Trophoblast cell (in vitro differentiated cells and primary cell): ENCODE measurements around the gene RAB27B.

Experiments used
- DNase-seq, 2 donors: peaks; one replicate each; pipeline ENCODE4 v3.0.0-alpha.2; 2016
- H2AFZ ChIP-seq: 2 replicates; pipeline ENCODE4 v1.6.1; 2013; ENCODE audit warnings: low read length, moderate library complexity, mild to moderate bottlenecking; ENCODE audit not compliant: insufficient read depth, poor library complexity
- H2AK5ac ChIP-seq: 2 replicates; pipeline ENCODE4 v1.6.1; 2013; ENCODE audit warnings: mild to moderate bottlenecking, low read length
- H2BK120ac ChIP-seq: 2 replicates; pipeline ENCODE4 v1.6.1; 2013; ENCODE audit warnings: low read length, mild to moderate bottlenecking, moderate library complexity; ENCODE audit not compliant: insufficient read depth, poor library complexity
- H2BK12ac ChIP-seq: 2 replicates; pipeline ENCODE4 v1.6.1; 2013; ENCODE audit warnings: mild to moderate bottlenecking, low read length, moderate library complexity
- H2BK5ac ChIP-seq: 2 replicates; pipeline ENCODE4 v1.6.1; 2013; ENCODE audit warnings: low read length, low read depth, moderate library complexity, mild to moderate bottlenecking; ENCODE audit not compliant: poor library complexity
- H3K14ac ChIP-seq: 2 replicates; pipeline ENCODE4 v1.6.1; 2013; ENCODE audit warnings: mild to moderate bottlenecking, low read length
- H3K18ac ChIP-seq: 2 replicates; pipeline ENCODE4 v1.6.1; 2013; ENCODE audit warnings: mild to moderate bottlenecking, low read length
- H3K23ac ChIP-seq: 2 replicates; pipeline ENCODE4 v1.6.1; 2013; ENCODE audit warnings: low read length
- H3K27ac ChIP-seq: 2 replicates; pipeline ENCODE4 v1.5.1; 2013; ENCODE audit warnings: low read depth, mild to moderate bottlenecking, inconsistent platforms, low read length, moderate library complexity
- H3K27me3 ChIP-seq: 2 replicates; pipeline ENCODE4 v1.6.1; 2013; ENCODE audit warnings: inconsistent platforms, mild to moderate bottlenecking, low read length, moderate library complexity; ENCODE audit not compliant: insufficient read depth
- H3K36me3 ChIP-seq, 2 experiments: 1 replicate in 1 of 2; 2 replicates in 1 of 2; pipeline ENCODE4 v1.6.1; 2013; ENCODE audit warnings: low read length in 2 of 2, mild to moderate bottlenecking in 2 of 2, moderate library complexity in 1 of 2; ENCODE audit not compliant: insufficient read depth in 2 of 2, control insufficient read depth in 1 of 2
- H3K4ac ChIP-seq: 2 replicates; pipeline ENCODE4 v1.6.1; 2013; ENCODE audit warnings: low read depth, mild to moderate bottlenecking, low read length, moderate library complexity
- H3K4me1 ChIP-seq, 2 experiments: 1 replicate in 1 of 2; 2 replicates in 1 of 2; pipeline ENCODE4 v1.6.1; 2013; ENCODE audit warnings: low read length in 2 of 2, mild to moderate bottlenecking in 2 of 2, moderate library complexity in 1 of 2; ENCODE audit not compliant: insufficient read depth in 2 of 2, control insufficient read depth in 1 of 2
- H3K4me2 ChIP-seq: 2 replicates; pipeline ENCODE4 v1.6.1; 2013; ENCODE audit warnings: inconsistent platforms, mild to moderate bottlenecking, low read length, moderate library complexity
- H3K4me3 ChIP-seq: 2 replicates; pipeline ENCODE4 v1.5.1; 2013; ENCODE audit warnings: mild to moderate bottlenecking, low read depth, low read length, inconsistent platforms
- H3K79me1 ChIP-seq: one replicate; pipeline ENCODE4 v1.6.1; 2013; ENCODE audit warnings: low read length
- H3K79me2 ChIP-seq: 2 replicates; pipeline ENCODE4 v1.6.1; 2013; ENCODE audit warnings: low read length, mild to moderate bottlenecking; ENCODE audit not compliant: control insufficient read depth, insufficient read depth, poor library complexity
- H3K9ac ChIP-seq: 2 replicates; pipeline ENCODE4 v1.6.1; 2013; ENCODE audit warnings: mild to moderate bottlenecking, low read length
- H3K9me3 ChIP-seq: 2 replicates; pipeline ENCODE4 v1.6.1; 2013; ENCODE audit warnings: low read depth, mild to moderate bottlenecking, control low read depth, inconsistent platforms, low read length; ENCODE audit not compliant: insufficient read depth
- H4K12ac ChIP-seq: 2 replicates; pipeline ENCODE4 v1.6.1; 2013; ENCODE audit warnings: low read depth, mild to moderate bottlenecking, low read length, moderate library complexity
- H4K8ac ChIP-seq: 2 replicates; pipeline ENCODE4 v1.6.1; 2013; ENCODE audit warnings: low read depth, mild to moderate bottlenecking, low read length, moderate library complexity
- H4K91ac ChIP-seq: one replicate; pipeline ENCODE4 v1.6.1; 2013; ENCODE audit warnings: low read depth, mild to moderate bottlenecking, low read length, moderate library complexity
- WGBS: extraction: QIAGEN DNeasy Blood & Tissue Kit; methylation state at CpG from one replicate; pipeline ENCODE4 v1.1.7; 2013; ENCODE audit warnings: missing lambda C conversion rate; ENCODE audit not compliant: insufficient read length, insufficient coverage; ENCODE audit errors: extremely low coverage; 5-methylcytosine and 5-hydroxymethylcytosine counted together

The RAB27B gene

DNA sequence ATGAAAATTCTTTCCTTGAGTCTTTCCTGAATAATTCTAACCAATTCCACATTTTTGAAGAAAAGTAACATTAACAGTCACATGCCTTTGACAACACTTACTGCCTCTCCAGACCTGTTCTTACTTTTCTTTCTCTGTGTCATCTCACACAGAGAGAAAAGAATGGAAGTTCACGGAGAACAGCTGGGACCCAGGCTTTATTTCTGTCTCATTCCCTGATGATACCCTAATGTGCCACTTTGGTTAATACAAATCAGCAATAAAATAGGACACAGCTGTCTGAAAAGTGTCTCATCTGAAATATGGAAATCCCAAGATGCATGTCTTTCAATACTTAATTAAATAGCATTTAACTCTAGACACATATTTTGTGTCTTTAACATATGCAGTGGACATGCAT lies 42.1 kb upstream of the RAB27B start:
- DNase-seq = no peak
- H3K4ac ChIP-seq = no peak overlapping the region
- no peaks in the 10 kb centered on the region for H3K27me3 ChIP-seq
- no peak overlapping the region for H3K9ac ChIP-seq
- H2BK120ac ChIP-seq = no peak overlapping the region
- H3K4me2 ChIP-seq = no peak overlapping the region
- no peak overlapping the region for H2BK5ac ChIP-seq
- H3K27ac ChIP-seq = no peak overlapping the region
- H3K79me1 ChIP-seq = no peaks in the 10 kb centered on the region
- no peaks in the 10 kb centered on the region for H3K36me3 ChIP-seq
- no peak overlapping the region for H2BK12ac ChIP-seq
- H3K18ac ChIP-seq = no peak overlapping the region
- H3K23ac ChIP-seq = no peak overlapping the region
- H3K4me3 ChIP-seq = no peak overlapping the region
- no CpG with 5 or more reads among the region's 1 CpG for WGBS
- H4K8ac ChIP-seq = no peak overlapping the region
- H3K14ac ChIP-seq = no peak overlapping the region
- H3K9me3 ChIP-seq = no peaks in the 10 kb centered on the region
- H2AFZ ChIP-seq = no peak overlapping the region
- H3K79me2 ChIP-seq = no peaks in the 10 kb centered on the region
- H3K4me1 ChIP-seq = no peaks in the 10 kb centered on the region
- no peak overlapping the region for H2AK5ac ChIP-seq
- no peak overlapping the region for H4K91ac ChIP-seq
- no peak overlapping the region for H4K12ac ChIP-seq

DNA sequence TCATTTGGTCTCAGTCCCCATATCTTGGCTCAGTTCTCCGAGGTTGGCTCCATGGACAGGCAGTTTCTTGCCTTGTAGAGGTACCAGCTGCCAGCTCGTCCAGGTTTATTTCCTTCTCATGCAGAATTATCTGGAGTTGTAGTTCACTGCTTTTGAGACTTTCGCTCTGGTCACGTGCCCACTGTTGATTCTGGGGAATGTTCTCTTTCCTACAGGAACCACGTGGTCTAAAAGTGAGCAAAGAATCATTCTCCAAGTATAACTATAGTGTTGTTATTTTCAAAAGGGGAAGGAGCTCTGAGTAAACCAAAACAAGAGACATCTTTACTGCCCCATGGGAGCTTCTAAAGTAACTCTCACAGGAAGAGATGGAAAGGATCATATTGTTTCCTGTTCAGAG lies 41.2 kb upstream of the RAB27B start:
- no peak overlapping the region for H2BK120ac ChIP-seq
- no peak overlapping the region for H4K8ac ChIP-seq
- WGBS = no CpG with 5 or more reads among the region's 5 CpGs

DNA sequence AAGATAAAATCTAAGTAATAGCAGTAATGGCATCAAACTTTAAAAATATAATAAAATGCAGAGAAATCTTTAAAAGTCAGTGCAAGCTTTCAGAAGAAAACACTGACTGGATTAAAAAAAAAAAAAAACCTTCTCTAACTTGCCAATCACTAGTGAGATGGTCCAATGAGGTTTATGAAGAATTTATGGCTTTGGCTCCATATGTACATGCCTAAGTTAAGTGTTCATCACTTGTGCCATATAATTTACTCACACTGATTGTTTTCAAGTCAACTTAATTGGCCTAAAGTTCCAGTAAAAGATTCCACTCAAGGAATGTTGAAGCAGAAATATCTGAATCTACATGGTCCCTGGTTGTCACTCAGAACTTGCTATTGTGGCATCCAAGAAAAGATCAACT lies 40.7 kb upstream of the RAB27B start:
- Histone ChIP-seq H3K9me3 (no peaks in the 10 kb centered on the region), H3K79me1 (no peaks in the 10 kb centered on the region), H3K23ac (no peak overlapping the region), H4K8ac (no peak overlapping the region), H2AFZ (no peak overlapping the region), H3K27ac (no peak overlapping the region), H2BK5ac (no peak overlapping the region), H3K4me1 (no peaks in the 10 kb centered on the region), H2AK5ac (no peak overlapping the region), H3K36me3 (no peaks in the 10 kb centered on the region), H3K4me2 (no peak overlapping the region), H3K4me3 (no peak overlapping the region), H4K91ac (no peak overlapping the region), H3K79me2 (no peaks in the 10 kb centered on the region), H3K27me3 (no peaks in the 10 kb centered on the region), H3K4ac (no peak overlapping the region), H2BK120ac (no peak overlapping the region), H3K18ac (no peak overlapping the region), H3K14ac (no peak overlapping the region), H3K9ac (no peak overlapping the region), H4K12ac (no peak overlapping the region), H2BK12ac (no peak overlapping the region)
- no peak for DNase-seq

More for the DNA sequence above, 41.2 kb upstream of the RAB27B start:
- no peak overlapping the region for H2AFZ ChIP-seq
- H3K79me1 ChIP-seq = no peaks in the 10 kb centered on the region
- no peak overlapping the region for H3K4me2 ChIP-seq
- no peak for DNase-seq
- H3K27me3 ChIP-seq = no peaks in the 10 kb centered on the region
- H3K23ac ChIP-seq = no peak overlapping the region
- H3K9ac ChIP-seq = no peak overlapping the region
- no peaks in the 10 kb centered on the region for H3K9me3 ChIP-seq
- H3K4me1 ChIP-seq = no peaks in the 10 kb centered on the region
- H3K79me2 ChIP-seq = no peaks in the 10 kb centered on the region
- no peaks in the 10 kb centered on the region for H3K36me3 ChIP-seq
- no peak overlapping the region for H2AK5ac ChIP-seq
- no peak overlapping the region for H2BK5ac ChIP-seq
- no peak overlapping the region for H3K4ac ChIP-seq
- no peak overlapping the region for H4K91ac ChIP-seq
- H3K18ac ChIP-seq = no peak overlapping the region
- no peak overlapping the region for H3K27ac ChIP-seq
- no peak overlapping the region for H3K14ac ChIP-seq
- H3K4me3 ChIP-seq = no peak overlapping the region
- no peak overlapping the region for H4K12ac ChIP-seq
- no peak overlapping the region for H2BK12ac ChIP-seq

DNA sequence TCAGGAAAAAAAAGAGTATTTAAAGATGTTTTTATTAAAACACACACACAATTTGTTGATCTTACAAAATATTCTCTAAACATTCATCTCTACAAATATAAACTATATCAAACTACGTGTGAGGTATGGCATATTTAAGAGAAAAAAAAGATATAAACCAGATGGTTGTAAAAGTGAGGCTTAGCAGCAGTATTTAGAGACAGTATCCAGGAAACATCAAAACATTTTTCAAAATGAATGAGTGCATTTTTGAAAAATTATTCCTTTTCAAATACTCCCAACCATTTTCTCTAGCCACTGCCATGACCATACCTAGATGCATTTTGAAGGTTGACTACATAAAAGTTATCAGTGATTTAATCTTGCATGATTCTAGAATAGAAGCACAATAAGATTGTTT lies 38.2 kb upstream of the RAB27B start:
- H2AK5ac ChIP-seq = no peak overlapping the region
- peaks cover 0 to 2% of the 10 kb centered on the region in 2 experiments for H3K4me1 ChIP-seq
- no peak overlapping the region for H2BK120ac ChIP-seq
- H3K14ac ChIP-seq = no peak overlapping the region
- H3K4ac ChIP-seq = no peak overlapping the region
- no peak overlapping the region for H2BK12ac ChIP-seq
- no peak overlapping the region for H3K18ac ChIP-seq
- no peaks in the 10 kb centered on the region for H3K9me3 ChIP-seq
- H3K36me3 ChIP-seq = no peaks in the 10 kb centered on the region
- H3K4me2 ChIP-seq = no peak overlapping the region
- no peak overlapping the region for H3K23ac ChIP-seq
- H2AFZ ChIP-seq = no peak overlapping the region
- H3K9ac ChIP-seq = no peak overlapping the region
- no peaks in the 10 kb centered on the region for H3K79me2 ChIP-seq
- no peaks in the 10 kb centered on the region for H3K27me3 ChIP-seq
- no peak for DNase-seq
- no peak overlapping the region for H2BK5ac ChIP-seq
- no CpG with 5 or more reads among the region's 1 CpG for WGBS
- H4K8ac ChIP-seq = no peak overlapping the region
- no peak overlapping the region for H4K12ac ChIP-seq
- H4K91ac ChIP-seq = no peak overlapping the region
- no peak overlapping the region for H3K4me3 ChIP-seq
- H3K27ac ChIP-seq = no peak overlapping the region
- H3K79me1 ChIP-seq = no peaks in the 10 kb centered on the region
